GM21381 (cell line): ENCODE results near the gene CDK19.
"Not testable (repeated sequence)": the region's sequence is repeated elsewhere in the genome, so short reads cannot be mapped to it uniquely, and the experiment has no call there.

Experiments used
- ATAC-seq: cut with Tn5 transposase; IDR thresholded peaks from one replicate; pipeline ENCODE4 v1.9.1; 2021; ENCODE audit warnings: mild to moderate bottlenecking, moderate library complexity; ENCODE audit not compliant: unreplicated experiment

The CDK19 gene

GRCh38 chr6:110761371-110761770 is 53.9 kb downstream of the CDK19 start:
- ATAC-seq: no peak

GRCh38 chr6:110760589-110760988 is 54.7 kb downstream of the CDK19 start:
- no peak for ATAC-seq

GRCh38 chr6:110760098-110760497 is 55.2 kb downstream of the CDK19 start:
- not testable (repeated sequence) for ATAC-seq

GRCh38 chr6:110757926-110758325 is 57.3 kb downstream of the CDK19 start:
- ATAC-seq: no peak

DNA sequence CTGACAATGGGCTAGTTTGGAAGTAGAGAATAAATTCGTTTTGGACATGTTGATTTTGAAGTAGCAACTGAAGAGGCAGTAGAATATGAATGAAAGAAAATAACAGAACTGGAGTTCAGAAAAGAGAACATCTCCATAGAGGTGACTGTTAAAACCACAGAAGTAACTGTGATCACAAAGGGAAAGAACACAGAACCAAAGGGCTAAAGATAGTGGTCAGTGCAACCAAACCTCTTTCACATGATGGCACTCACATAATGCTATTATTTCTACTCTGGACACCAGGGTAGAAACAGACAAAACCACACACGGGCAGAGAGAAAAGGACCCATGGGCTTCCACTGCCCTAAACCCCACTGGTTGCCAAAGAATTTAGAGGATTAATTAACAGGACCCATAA is 58.5 kb downstream of the CDK19 start:
- peak; percentile 90 for ATAC-seq

DNA sequence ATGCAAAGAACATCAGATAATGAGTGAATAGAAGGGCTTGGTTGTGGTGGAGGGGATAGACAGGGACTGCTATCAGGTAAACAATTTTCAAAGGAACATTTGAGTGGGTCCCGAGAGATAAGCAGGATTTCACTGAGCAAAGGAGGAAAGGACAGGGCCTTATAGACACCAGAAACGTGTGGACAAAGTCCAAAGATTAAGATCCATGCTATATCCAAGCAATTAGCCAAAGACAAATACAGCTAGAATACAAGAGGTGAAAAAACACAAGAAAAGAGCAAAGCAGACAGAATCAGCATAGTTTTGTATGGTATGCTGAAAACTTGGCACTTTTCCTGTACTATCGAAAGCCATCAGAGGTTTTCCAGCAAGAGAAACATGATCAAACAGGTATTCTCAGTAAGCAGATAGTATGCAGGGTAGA is 59.8 kb downstream of the CDK19 start:
- no peak for ATAC-seq

GRCh38 chr6:110753936-110754668 is 61.2 kb downstream of the CDK19 start:
- not testable (repeated sequence) for ATAC-seq

DNA sequence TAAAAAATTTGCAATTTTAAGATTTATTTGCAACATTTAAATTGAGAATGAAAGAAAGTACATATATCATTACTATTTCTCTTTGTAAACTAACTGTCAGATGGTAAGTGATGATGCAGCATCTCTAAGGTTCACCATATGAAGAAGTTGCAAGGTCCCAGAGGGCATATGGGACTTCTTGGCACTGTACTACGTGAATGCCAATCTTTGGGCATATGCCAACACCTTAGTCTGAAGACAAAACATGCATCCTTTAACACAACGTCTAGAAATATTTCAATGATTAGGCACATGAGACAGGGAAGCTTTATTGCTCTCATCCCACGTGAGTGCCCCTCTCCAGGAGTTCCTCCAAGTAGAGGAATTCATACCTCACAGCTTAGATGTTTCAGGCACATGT is 66.8 kb downstream of the CDK19 start:
- no peak for ATAC-seq

GRCh38 chr6:110746680-110747079 is 68.6 kb downstream of the CDK19 start:
- ATAC-seq: no peak

GRCh38 chr6:110744991-110745390 is 70.3 kb downstream of the CDK19 start:
- ATAC-seq: no peak

- not testable (repeated sequence) for ATAC-seq
Measured at GRCh38 chr6:110742552-110742951, 72.7 kb downstream of the CDK19 start.

DNA sequence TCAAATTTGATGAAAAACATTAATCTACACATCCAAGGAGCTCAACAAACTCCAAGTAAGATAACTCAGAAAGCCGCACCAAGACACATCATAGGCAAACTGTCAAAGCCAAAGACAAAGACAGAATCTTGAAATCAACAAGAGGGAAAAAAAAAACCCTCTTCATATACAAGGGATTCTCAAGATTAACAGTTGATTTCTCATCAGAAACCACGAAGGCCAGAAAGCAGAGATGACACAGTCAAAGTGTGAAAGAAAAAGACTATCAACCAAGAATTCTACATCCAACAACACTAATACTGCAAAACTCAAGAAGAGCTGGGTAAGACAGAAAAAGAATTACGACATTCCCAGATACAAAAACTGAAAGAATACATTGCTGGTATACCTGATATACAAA is 73.8 kb downstream of the CDK19 start:
- no peak for ATAC-seq

- peak; percentile 64 for ATAC-seq
Measured at GRCh38 chr6:110738899-110739365, 76.3 kb downstream of the CDK19 start.

GRCh38 chr6:110735666-110736065 is 79.6 kb downstream of the CDK19 start:
- no peak for ATAC-seq

DNA sequence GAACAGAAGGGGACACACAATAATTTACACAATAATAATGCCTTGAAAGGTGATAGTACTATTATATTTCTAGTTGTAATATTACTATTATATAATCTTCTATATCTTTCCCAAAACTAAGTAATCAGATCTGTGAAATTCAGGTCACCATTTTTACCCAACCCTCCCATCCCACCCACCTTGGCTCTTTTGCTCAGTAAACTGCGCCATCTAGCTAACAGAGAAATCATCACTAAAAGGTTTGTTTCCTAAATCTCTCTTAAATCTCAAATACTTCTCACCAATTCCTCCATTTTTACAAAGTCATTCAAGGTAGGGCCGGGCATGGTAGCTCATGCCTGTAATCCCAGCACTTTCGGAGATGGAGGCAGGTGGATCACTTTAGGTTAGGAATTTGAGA is 83.4 kb downstream of the CDK19 start:
- ATAC-seq: no peak

DNA sequence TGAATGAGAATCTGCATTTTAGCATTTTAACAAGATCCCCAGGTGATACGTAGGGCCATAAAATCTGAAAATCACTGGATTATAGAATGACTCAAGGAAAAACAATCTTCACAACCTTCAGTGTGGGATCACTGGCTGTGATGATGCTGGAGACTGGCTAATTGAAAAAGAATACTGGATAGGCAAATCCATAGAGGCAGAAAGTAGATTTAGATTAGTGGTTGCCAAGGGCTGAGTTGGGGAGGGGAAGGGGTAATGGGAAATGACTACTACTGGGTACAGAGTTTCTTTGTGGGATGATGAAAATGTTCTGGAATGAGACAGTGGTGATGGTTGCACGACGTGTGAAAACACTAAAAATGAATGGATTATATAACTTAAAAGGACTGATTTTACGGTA is 84.1 kb downstream of the CDK19 start:
- ATAC-seq: no peak

GRCh38 chr6:110728501-110728900 is 86.8 kb downstream of the CDK19 start:
- ATAC-seq: peak; percentile 83

GRCh38 chr6:110723017-110723416 is 92.3 kb downstream of the CDK19 start:
- no peak for ATAC-seq

DNA sequence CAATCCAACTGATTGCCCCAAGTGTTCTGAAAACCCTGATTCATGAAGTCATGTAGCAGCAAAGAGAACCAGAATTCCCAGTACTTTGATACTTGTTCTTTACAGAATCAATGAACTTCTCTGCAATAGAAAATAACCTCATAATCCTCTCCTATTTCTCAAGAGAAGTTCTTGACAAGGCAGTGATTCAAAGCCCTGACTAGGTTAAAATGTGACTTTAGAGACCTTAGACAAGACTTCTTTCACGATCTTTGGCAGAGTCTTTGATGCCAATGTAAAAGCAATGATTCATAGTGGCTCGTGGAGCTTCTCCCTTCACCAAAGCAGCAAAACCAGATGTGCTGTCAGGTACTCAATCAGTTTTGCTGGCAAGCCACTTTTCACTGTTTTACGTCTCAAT is 95.2 kb downstream of the CDK19 start:
- no peak for ATAC-seq

DNA sequence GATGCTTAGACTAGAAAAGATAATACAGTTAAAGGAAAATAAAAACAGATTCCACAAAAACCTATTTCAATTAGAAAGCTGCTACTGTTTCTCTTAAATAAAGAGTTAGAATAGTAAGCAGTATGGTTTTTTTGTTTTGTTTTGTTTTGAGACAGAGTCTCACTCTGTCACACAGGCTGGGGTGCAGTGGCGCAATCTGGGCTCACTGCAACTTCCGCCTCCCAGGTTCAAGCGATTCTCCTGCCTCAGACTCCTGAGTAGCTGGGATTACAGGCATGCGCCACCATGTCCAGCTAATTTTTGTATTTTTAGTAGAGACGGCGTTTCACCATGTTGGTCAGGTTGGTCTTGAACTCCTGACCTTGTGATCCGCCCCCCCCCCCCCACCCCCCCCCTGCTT is 95.7 kb downstream of the CDK19 start:
- ATAC-seq: not testable (repeated sequence)

DNA sequence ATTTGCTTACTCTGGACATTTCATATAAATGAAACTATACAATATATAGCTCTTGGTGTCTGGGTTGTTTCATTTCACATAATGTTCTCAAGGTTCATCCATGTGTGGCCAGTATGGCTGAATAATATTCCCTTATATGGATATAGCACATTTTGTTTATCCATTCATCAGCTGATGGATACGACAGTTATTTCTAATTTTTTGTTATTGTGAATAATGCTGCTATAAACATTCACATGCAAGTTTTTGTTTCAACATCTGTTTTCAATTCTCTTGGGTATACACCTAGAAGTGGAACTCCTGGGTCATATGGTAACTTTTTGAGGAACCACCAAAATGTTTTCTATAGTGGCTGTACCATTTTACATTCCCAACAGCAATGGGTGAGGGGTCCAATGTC is 101.1 kb downstream of the CDK19 start:
- no peak for ATAC-seq

- no peak for ATAC-seq
Measured at GRCh38 chr6:110712238-110712637, 103.0 kb downstream of the CDK19 start.

GRCh38 chr6:110710115-110710514 is 105.2 kb downstream of the CDK19 start:
- ATAC-seq: no peak
